ENCODE measurements around the gene CSGALNACT2.

The CSGALNACT2 gene

GRCh38 chr10:43106256-43107091 is 31.8 kb upstream of the CSGALNACT2 start:
- TF ChIP-seq, protein P1, sequence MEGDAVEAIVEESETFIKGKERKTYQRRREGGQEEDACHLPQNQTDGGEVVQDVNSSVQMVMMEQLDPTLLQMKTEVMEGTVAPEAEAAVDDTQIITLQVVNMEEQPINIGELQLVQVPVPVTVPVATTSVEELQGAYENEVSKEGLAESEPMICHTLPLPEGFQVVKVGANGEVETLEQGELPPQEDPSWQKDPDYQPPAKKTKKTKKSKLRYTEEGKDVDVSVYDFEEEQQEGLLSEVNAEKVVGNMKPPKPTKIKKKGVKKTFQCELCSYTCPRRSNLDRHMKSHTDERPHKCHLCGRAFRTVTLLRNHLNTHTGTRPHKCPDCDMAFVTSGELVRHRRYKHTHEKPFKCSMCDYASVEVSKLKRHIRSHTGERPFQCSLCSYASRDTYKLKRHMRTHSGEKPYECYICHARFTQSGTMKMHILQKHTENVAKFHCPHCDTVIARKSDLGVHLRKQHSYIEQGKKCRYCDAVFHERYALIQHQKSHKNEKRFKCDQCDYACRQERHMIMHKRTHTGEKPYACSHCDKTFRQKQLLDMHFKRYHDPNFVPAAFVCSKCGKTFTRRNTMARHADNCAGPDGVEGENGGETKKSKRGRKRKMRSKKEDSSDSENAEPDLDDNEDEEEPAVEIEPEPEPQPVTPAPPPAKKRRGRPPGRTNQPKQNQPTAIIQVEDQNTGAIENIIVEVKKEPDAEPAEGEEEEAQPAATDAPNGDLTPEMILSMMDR (IDR thresholded peaks at IDR 0.05; ENCODE audit: extremely low read depth, insufficient read depth, missing control alignments): no peak
- no peak for DNase-seq (ENCODE audit: low spot score)
- in situ Hi-C loops (cut with MboI; ENCODE audit: low pct_unique_long_range_greater_than_20kb, low sequenced_read_pairs, unreplicated experiment): no loop called here

- in situ Hi-C loops (cut with MboI; ENCODE audit: low pct_unique_long_range_greater_than_20kb, low sequenced_read_pairs, unreplicated experiment): no loop called here
- no peak for DNase-seq (ENCODE audit: low spot score)
- TF ChIP-seq, protein P1 (IDR thresholded peaks at IDR 0.05; ENCODE audit: extremely low read depth, insufficient read depth, missing control alignments): no peak
Observed at GRCh38 chr10:43108951-43109350, 29.3 kb upstream of the CSGALNACT2 start.

DNA sequence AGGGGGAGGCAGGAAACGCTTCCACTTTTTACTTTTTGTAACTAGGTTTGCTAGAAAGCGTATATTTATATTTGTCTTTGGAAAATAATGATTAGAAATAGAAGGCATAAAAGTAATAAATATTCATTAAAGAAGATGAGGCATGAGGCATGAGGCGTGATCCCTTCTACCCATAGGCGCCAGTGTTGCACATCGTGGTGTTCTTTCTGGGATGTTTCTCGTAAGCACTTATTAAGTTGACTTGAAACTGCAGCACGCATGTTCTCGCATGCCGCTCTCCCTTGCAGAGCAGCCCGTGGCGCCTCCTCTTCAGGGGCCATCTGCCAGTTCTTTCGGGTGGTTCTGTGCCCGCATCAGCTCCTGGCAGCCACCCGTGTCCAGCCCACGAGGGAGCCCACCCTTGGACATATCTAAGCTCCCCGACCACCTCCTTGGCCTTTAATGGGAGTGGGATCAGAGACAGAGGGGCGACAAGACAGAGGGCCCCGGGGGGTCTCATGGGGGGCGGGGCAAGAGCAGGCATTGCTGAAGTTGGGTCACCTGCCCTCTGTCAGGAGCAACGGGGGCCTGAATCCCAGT is 28.5 kb upstream of the CSGALNACT2 start:
- in situ Hi-C loops (cut with MboI; ENCODE audit: low pct_unique_long_range_greater_than_20kb, low sequenced_read_pairs, unreplicated experiment): no loop called here
- no peak for DNase-seq (ENCODE audit: low spot score)
- TF ChIP-seq, protein P1 (IDR thresholded peaks at IDR 0.05; ENCODE audit: extremely low read depth, insufficient read depth, missing control alignments): no peak

- in situ Hi-C loops (cut with MboI; ENCODE audit: low pct_unique_long_range_greater_than_20kb, low sequenced_read_pairs, unreplicated experiment): no loop called here
- TF ChIP-seq, protein P1 (IDR thresholded peaks at IDR 0.05; ENCODE audit: extremely low read depth, insufficient read depth, missing control alignments): no peak
- DNase-seq (ENCODE audit: low spot score): no peak
Observed at GRCh38 chr10:43110338-43111071, 27.7 kb upstream of the CSGALNACT2 start.

- DNase-seq (ENCODE audit: low spot score): no peak
- in situ Hi-C loops (cut with MboI; ENCODE audit: low pct_unique_long_range_greater_than_20kb, low sequenced_read_pairs, unreplicated experiment): no loop called here
- TF ChIP-seq, protein P1 (IDR thresholded peaks at IDR 0.05; ENCODE audit: extremely low read depth, insufficient read depth, missing control alignments): no peak
Observed at GRCh38 chr10:43111101-43111500, 27.1 kb upstream of the CSGALNACT2 start.

GRCh38 chr10:43111921-43112607 is 26.2 kb upstream of the CSGALNACT2 start:
- DNase-seq (ENCODE audit: low spot score): no peak
- in situ Hi-C loops (cut with MboI; ENCODE audit: low pct_unique_long_range_greater_than_20kb, low sequenced_read_pairs, unreplicated experiment): no loop called here
- TF ChIP-seq, protein P1 (IDR thresholded peaks at IDR 0.05; ENCODE audit: extremely low read depth, insufficient read depth, missing control alignments): no peak
